ENCODE data around the gene SH3RF2. TPM values are rescaled to one million over a fixed set of nuclear protein-coding genes. Genes with fewer than 3 reads are reported as not detected.

SH3RF2 gene
- total RNA-seq, 4 donors from 2014 or later, result 67.9 to 172 (median 96.3) TPM

DNA sequence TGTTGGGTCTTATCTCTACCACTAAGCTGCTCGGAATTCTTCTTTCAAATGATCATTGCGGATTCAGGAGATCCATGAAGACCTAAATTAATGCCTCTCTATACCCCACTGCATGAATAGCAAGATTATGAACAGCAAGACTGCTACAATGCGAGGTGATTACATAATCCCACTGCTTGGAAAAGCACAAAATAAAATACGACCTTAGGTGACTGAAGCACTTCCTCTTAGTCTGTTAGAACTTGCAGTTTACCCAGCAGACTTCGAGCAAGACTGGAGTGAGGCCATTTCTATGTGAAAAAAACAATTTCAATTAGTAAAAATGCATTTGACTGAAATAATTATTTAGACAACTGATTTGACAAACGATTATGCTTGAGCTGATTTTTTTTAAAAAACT is 59.8 kb downstream of the SH3RF2 start:
- Histone ChIP-seq H3K36me3 (no peaks in the 10 kb centered on the region), H3K4me3 (no peak overlapping the region), H3K27ac (no peak overlapping the region), H3K27me3 (no peaks in the 10 kb centered on the region), H3K4me1 (peaks cover 0 to 6% (median 0%) of the 10 kb centered on the region in 4 donors), H3K9me3 (no peaks in the 10 kb centered on the region)
- TF ChIP-seq POLR2A (IDR thresholded peaks at IDR 0.05), result no peak
- TF ChIP-seq POLR2AphosphoS5 (IDR thresholded peaks at IDR 0.05), result no peak
- TF ChIP-seq, protein P1, sequence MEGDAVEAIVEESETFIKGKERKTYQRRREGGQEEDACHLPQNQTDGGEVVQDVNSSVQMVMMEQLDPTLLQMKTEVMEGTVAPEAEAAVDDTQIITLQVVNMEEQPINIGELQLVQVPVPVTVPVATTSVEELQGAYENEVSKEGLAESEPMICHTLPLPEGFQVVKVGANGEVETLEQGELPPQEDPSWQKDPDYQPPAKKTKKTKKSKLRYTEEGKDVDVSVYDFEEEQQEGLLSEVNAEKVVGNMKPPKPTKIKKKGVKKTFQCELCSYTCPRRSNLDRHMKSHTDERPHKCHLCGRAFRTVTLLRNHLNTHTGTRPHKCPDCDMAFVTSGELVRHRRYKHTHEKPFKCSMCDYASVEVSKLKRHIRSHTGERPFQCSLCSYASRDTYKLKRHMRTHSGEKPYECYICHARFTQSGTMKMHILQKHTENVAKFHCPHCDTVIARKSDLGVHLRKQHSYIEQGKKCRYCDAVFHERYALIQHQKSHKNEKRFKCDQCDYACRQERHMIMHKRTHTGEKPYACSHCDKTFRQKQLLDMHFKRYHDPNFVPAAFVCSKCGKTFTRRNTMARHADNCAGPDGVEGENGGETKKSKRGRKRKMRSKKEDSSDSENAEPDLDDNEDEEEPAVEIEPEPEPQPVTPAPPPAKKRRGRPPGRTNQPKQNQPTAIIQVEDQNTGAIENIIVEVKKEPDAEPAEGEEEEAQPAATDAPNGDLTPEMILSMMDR (IDR thresholded peaks at IDR 0.05), result no peak
- 60% methylated on average over 6 of the region's 6 CpGs for WGBS, 2 donors (ENCODE audit: low coverage in 1 of 2)
- no peak for DNase-seq
- in situ Hi-C loops (cut with MboI; ENCODE audit: low pct_ligation_motif_present in 1 of 4, low pct_unique_long_range_greater_than_20kb in 1 of 4, low sequenced_read_pairs in 3 of 4) (no loop called here), intact Hi-C loops (cut with DNase I; ENCODE audit: low total_unique reads) (no loop called here)

DNA sequence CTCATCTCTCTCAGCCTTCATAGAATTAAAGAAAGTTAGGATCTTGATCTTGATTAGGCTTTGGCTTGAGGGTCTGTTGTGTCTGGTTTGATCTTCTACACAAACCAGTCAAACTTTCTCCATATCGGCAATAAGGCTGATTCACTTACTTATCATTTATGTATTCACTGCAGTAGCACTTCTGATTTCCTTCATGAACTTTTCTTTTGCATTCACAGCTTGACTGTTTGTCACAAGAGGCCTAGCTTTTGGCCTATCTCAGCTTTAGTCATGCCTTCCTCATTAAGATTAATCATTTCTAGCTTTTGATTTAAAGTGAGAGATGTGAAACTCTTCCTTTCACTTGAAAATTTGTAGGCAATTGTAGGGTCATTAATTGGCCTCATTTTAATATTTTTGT is 62.8 kb downstream of the SH3RF2 start:
- DNase-seq, result no peak

DNA sequence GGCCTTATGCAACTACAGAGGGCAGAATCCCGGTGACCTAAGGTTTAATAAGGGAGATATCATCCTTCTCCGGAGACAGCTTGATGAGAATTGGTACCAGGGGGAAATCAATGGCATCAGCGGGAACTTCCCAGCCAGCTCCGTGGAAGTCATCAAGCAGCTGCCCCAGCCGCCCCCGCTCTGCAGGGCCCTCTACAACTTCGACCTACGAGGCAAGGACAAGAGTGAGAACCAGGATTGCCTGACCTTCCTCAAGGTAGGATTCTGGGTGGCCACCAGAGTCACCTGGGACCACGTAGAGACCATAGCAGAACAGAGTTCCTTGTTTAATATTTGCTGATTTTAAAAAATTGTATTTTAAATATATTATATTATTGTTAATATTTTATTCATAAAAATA is 63.7 kb downstream of the SH3RF2 start:
- Histone ChIP-seq H3K36me3 (no peaks in the 10 kb centered on the region), H3K27me3 (no peaks in the 10 kb centered on the region), H3K9me3 (no peaks in the 10 kb centered on the region), H3K4me3 (no peak overlapping the region), H3K4me1 (no peaks in the 10 kb centered on the region), H3K27ac (no peak overlapping the region)
- intact Hi-C loops (cut with DNase I; ENCODE audit: low total_unique reads) (no loop called here), in situ Hi-C loops (cut with MboI; ENCODE audit: low pct_ligation_motif_present in 1 of 4, low pct_unique_long_range_greater_than_20kb in 1 of 4, low sequenced_read_pairs in 3 of 4) (no loop called here)
- WGBS, 2 donors (ENCODE audit: low coverage in 1 of 2), result 91 to 97% methylated on average over 5 to 9 of the region's 9 CpGs
- no peak for TF ChIP-seq POLR2AphosphoS5 (IDR thresholded peaks at IDR 0.05)
- no peak for TF ChIP-seq EP300 (IDR thresholded peaks at IDR 0.05; ENCODE audit: low read depth)
- TF ChIP-seq POLR2A (IDR thresholded peaks at IDR 0.05), result no peak
- TF ChIP-seq, protein P1 (IDR thresholded peaks at IDR 0.05), result no peak
- DNase-seq, result no peak

More for the DNA sequence above, 62.8 kb downstream of the SH3RF2 start:
- no peaks in the 10 kb centered on the region for H3K36me3 ChIP-seq
- TF ChIP-seq POLR2AphosphoS5 (IDR thresholded peaks at IDR 0.05), result no peak
- TF ChIP-seq POLR2A (IDR thresholded peaks at IDR 0.05), result no peak
- H3K4me1 ChIP-seq, result no peaks in the 10 kb centered on the region
- H3K9me3 ChIP-seq, result no peaks in the 10 kb centered on the region
- no peaks in the 10 kb centered on the region for H3K27me3 ChIP-seq
- intact Hi-C loops (cut with DNase I; ENCODE audit: low total_unique reads) (no loop called here), in situ Hi-C loops (cut with MboI; ENCODE audit: low pct_ligation_motif_present in 1 of 4, low pct_unique_long_range_greater_than_20kb in 1 of 4, low sequenced_read_pairs in 3 of 4) (no loop called here)
- WGBS, 2 donors (ENCODE audit: low coverage in 1 of 2), result 66 to 90% methylated on average over 1 of the region's 1 CpG
- no peak overlapping the region for H3K27ac ChIP-seq
- no peak overlapping the region for H3K4me3 ChIP-seq

DNA sequence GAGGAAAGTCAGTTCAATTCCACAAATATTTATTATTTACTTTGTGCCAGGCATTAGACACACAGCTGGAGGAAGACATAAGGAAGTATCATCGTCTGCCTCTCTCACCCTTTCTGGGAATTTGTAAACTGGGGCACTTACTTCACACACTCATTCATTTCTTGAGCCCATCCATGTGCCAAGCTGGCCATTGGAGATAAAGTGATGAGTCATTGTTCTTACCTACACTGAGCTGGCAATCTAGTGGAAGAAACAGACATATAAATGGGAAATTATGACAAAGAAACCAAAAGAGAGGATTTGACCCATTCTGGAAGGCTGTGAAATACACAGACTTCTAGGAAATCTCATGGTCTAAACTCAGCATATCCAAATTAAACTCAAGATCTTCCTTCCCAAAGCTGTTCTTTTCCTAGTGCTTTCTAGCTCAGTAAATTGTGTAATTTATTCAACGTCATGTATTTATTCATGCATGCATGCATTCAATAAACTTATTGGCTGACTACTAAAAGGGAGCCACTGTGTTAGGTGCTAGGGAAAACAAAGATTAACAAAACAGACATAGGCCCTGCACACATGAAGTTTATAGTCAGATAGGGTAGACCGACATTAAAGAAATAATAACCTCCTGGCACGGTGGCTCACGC is 65.3 kb downstream of the SH3RF2 start:
- Histone ChIP-seq H3K27ac (no peak overlapping the region), H3K27me3 (no peaks in the 10 kb centered on the region), H3K9me3 (no peaks in the 10 kb centered on the region), H3K4me1 (no peaks in the 10 kb centered on the region), H3K36me3 (no peaks in the 10 kb centered on the region), H3K4me3 (no peak overlapping the region)
- intact Hi-C loops (cut with DNase I; ENCODE audit: low total_unique reads), result no loop called here
- in situ Hi-C loops (cut with MboI; ENCODE audit: low pct_ligation_motif_present in 1 of 4, low pct_unique_long_range_greater_than_20kb in 1 of 4, low sequenced_read_pairs in 3 of 4), result no loop called here
- no peak for DNase-seq
- WGBS, 2 donors (ENCODE audit: low coverage in 1 of 2), result 88 to 89% methylated on average over 4 to 5 of the region's 5 CpGs
- no peak for TF ChIP-seq POLR2A (IDR thresholded peaks at IDR 0.05)
- TF ChIP-seq EP300 (IDR thresholded peaks at IDR 0.05; ENCODE audit: low read depth), result no peak
- no peak for TF ChIP-seq POLR2AphosphoS5 (IDR thresholded peaks at IDR 0.05)

DNA sequence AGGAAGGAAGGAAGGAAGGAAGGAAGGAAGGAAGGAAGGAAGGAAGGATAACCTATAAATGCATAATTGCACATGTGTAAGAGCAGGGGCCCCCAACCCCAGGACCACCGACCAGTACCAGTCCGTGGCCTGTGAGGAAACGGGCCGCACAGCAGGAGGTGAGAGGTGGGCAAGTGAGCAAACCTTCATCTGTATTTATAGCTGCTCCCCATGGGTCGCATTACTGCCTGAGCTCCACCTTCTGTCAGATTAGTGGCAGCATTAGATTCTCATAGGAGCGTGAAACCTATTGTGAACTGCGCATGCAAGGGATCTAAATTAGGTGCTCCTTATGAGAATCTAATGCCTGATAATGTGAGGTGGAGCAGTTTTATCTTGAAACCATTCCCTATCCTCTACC is 66.1 kb downstream of the SH3RF2 start:
- no peak for DNase-seq
- 83 to 94% methylated on average over 7 of the region's 7 CpGs for WGBS, 2 donors (ENCODE audit: low coverage in 1 of 2)
- H3K4me3 ChIP-seq, result no peak overlapping the region
- intact Hi-C loops (cut with DNase I; ENCODE audit: low total_unique reads) (no loop called here), in situ Hi-C loops (cut with MboI; ENCODE audit: low pct_ligation_motif_present in 1 of 4, low pct_unique_long_range_greater_than_20kb in 1 of 4, low sequenced_read_pairs in 3 of 4) (no loop called here)
- H3K27me3 ChIP-seq, result no peaks in the 10 kb centered on the region
- H3K4me1 ChIP-seq, result peaks cover 0 to 6% (median 0%) of the 10 kb centered on the region in 4 donors
- H3K36me3 ChIP-seq, result no peaks in the 10 kb centered on the region
- no peak for TF ChIP-seq EP300 (IDR thresholded peaks at IDR 0.05; ENCODE audit: low read depth)
- TF ChIP-seq, protein P1 (IDR thresholded peaks at IDR 0.05), result no peak
- TF ChIP-seq POLR2A (IDR thresholded peaks at IDR 0.05), result no peak
- TF ChIP-seq POLR2AphosphoS5 (IDR thresholded peaks at IDR 0.05), result no peak
- H3K27ac ChIP-seq, result no peak overlapping the region
- no peaks in the 10 kb centered on the region for H3K9me3 ChIP-seq
